Stimulated activated CD4-positive, alpha-beta T cell treated with anti-CD3 and anti-CD28 coated beads, Interleukin-1b, Interleukin-23, amount 100 ng/mL, for 1 hour (primary cell): ENCODE data around the gene SCUBE1.

Experiments used
- DNase-seq, 2 donors: peaks; one replicate each; pipeline ENCODE4 v3.0.0-alpha.2; 2020; ENCODE audit warnings: low read depth in 2 of 2

Gene SCUBE1

GRCh38 chr22:43236411-43237166 lies 106.6 kb downstream of the SCUBE1 start:
- DNase-seq = no peak

DNA sequence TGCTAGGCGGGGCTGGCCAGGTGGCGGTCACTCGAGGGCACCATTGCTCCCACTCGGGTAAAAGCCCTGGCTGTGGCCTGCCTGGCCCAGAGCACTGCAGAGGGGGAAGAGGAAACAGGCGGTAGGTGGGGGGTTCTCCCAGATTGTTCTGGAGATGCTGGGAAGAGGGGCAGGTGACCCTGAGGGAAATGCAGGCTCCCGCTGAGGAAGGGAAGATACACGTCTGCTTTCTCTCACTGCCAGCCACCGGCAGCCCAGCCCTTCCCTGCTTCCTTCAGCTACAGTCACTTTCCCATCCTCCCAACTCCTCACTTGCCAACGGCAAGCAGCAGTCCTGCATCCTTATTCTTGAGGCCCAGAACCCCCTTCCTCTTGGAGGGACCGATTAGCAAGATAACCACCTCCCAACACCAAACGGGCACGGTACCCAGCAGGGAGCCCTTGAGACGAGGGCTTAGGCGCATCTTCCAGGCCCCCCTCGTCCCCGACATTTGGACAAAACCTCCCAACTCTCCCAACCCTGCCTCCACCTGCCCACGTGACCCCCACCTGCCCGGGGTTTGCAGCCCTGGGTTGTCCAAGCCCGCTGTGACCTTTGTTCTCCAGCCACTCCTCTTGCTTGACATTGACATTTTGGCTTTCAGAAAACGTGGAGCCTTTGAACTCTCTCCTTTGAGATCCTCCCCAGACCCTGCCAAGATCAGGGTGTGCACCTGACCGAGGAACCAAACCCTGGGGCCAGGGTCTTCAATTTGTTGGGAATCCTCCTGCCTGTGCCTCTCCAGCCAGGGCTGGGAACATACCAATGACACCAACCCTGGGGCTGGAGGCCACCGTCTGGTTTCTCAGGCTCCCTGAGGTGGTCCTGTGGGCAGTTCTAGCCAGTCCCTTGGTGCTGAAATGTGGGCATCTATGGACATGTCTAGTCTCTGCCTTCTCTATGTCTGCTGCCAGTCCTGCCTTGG lies 107.4 kb downstream of the SCUBE1 start:
- no peak for DNase-seq

DNA sequence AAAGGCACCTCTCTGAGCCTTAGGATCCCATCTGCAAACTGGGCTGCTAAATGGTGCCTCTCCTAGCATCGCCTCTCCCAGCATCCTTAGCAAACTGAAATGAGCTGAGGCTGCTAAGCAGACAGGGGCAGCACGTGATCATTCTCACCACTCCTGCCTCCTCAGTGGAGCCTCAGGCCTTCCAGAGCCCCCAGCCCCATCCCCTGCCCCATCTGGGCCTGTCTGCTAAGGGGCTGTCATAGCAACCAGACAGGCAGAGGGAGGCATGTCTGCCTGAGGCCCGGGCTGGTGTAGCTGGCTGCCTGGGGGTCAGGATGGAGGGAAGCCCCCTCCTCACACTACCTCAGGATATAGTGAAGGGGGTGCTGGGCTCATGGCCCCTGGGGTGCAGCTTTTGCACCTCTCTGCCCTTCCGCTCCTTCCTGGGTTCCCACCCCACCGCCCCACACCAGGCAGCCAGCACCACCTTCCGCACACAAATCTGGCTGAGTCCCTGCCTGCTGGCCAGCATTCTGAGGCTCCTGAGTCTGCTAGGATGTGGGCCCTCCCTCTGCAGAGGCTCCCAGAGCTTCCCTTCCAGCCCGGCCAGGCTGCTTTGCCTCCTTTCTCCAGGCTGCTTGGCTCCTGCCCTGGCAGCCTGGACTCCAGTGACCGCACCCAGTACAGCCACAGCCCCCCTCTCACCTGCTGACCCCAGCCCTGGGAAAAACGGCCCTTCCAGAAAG lies 108.7 kb downstream of the SCUBE1 start:
- no peak for DNase-seq

DNA sequence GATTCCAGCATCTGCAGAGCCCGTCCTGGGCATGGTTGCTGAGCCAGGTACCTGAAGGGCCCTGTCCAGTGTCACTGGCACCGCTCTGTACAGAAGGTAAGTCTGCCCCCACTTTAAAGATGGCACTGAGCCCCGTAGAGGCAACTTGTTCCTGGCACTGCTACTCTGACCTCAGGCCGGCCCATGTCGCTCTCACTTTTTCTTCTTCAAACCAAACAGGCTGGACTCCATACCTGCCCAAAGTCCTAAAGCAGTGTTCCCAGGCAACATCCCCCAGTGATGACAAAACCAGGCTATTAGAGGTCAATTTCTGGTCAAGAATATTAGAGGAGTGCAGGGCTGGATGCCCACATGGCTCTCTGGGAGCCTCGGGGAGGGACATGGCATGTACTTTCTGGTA lies 109.6 kb downstream of the SCUBE1 start:
- DNase-seq = no peak

DNA sequence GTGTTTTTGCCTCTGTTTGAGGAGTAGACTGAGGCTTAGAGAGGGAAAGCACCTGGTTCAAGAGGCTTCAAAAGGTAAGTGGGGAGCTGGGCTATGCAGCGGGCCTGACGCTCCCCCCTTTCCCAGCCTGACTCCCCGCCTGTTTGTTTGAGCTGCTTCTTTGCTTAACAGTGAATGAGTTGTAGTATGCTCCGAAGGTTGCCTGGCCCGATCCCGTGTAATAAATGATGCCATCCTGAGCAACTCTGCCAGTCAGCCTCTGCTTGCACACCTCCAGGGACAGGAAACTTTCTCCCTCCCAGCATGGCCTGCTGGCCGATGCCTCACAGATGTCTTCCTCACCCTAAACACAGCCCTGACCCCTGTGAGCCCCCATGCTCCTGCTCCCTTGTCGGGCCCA lies 110.7 kb downstream of the SCUBE1 start:
- no peak for DNase-seq

- no peak for DNase-seq
These were observed 111.5 kb downstream of the SCUBE1 start for GRCh38 chr22:43231724-43232034.

DNA sequence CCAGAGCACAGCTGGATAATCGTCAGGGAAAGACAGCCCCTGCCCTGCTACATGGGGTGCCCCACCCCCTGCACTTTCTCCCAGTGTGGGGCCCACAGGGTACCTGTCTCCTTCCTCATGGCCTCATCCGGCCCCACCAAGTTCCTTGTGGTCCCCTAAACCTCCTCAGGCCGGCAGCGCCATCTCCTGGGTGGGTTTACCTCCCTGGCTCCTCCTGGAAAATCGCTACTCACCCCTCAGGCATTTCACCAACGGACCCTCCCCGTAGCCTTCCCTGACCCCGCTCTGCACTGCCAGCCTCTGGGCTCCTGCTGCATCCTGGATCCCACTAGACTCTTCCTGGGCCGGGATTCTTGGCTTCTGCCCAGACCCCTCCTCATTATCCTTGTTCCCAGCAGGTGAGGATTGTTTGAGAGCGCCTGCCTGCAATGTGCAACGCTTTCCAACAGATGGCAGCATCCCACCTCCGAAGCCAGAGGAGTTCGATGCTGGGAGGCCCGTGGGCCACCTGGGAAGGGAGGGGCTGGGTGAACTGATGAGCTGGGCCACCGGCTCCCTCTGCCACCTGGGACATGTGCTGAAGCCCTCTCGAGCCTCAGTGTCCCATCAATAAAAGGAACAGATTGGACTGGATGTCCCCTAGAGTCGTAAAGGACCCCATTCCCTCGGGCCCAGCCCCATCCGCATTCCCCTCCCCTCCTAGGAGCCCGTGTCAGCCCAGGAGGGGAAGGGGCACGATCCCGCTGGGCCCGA lies 112.0 kb downstream of the SCUBE1 start:
- DNase-seq = peak; percentile 11 to 50

DNA sequence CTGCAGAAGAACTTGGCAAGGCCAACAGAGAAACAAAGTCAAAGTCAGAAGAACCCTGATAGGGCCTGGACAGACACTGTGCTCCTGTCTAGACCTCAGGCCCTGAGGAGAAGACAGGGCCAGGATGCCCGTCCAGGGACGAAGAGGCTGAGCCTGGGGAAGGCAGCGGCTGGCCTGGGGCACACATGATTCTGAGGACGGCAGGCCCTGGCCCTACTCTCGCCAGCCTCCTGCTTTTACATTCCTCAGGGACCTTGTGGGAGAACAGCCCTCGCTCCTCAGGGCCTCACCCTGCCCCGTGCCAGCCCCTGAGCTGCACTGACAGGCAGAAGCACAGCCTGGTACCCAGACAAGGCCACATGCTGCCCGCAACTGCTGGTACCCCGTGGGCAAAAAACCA lies 112.6 kb downstream of the SCUBE1 start:
- DNase-seq = no peak

DNA sequence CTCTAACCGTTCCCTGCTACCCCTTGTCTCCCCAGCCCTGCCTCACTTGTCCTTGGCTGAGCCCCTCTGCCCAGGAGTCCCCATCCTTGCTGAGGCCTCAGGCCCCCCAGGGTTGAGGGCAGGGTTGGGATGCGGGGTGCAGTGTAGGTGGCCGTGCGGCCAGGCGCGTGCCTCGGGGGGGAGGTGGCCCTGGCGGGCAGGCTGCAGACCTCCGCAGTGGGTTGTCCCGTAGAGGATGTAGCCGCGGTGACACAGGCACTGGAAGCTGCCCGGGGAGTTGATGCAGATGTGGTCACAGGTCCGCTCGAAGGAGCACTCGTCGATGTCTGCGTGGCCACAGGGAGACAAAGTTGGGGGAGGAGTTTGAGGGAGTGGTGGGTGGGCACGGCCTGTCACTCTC lies 114.3 kb downstream of the SCUBE1 start:
- no peak for DNase-seq

- DNase-seq = no peak
These were observed 114.8 kb downstream of the SCUBE1 start for GRCh38 chr22:43228330-43228729.

GRCh38 chr22:43227239-43227630 lies 115.9 kb downstream of the SCUBE1 start:
- DNase-seq = no peak

DNA sequence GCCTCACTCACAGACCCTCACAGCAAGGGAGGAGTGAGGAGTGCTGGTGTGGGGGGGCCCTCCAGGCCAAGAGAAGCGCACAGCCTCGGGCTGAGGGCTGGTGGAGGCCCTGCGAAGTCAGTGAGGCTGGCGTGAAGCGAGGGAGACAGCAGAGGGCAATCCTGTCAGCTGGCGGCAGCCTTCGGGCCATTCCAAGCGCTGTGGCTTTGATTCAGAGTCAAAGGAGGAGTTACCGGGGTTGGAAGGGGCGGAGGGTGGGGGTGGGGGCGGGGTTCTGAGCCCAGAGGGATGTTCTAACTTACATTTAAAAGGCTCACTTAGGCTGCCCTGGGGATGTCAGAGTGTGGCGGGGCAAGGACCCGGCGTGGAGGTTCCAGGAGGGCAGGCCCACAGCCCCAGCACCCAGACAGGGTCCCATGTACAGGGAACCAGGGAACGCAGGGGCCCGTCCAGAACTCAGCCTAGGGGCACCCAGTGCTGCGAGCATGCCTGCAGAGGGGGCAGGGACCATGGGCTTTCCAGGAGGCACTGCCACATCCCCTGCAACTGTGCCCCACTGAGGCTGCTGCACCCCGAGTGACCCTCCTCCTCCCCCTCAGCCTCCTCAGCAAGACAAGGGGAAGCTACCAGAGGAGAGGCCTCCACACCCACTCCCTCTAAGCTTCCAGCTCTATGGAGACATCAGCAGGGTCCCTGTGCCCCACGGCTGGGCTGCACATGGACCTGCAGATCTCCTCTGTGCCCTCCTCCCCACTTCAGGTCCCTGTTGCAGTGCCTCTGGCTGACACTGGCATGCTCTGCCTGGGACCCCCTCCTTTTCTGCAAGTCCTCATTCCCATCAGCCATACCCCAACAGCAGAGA lies 116.6 kb downstream of the SCUBE1 start:
- no peak for DNase-seq

GRCh38 chr22:43225609-43226008 lies 117.6 kb downstream of the SCUBE1 start:
- DNase-seq = no peak

- no peak for DNase-seq
These were observed 120.2 kb downstream of the SCUBE1 start for GRCh38 chr22:43222987-43223386.

DNA sequence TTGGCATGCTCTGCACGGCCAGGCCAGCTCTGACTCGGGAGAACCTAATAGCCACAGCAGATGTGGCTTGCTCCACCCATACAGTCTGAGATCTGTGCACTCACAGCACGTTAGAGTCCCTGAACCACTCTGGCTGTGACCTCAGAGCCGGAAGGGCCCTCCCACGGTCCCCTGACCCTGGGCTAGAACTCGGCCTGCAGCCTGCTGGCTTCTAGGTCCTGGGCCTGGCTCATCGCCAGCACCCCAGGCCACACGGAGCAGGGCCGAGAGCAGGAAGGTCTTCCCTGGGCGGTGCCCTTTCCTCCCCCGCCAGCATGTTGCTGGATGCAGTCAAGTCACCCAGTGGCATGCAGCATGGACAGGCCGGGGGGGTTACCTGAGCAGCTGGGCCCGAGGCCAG lies 120.9 kb downstream of the SCUBE1 start:
- no peak for DNase-seq

- DNase-seq = no peak
These were observed 122.4 kb downstream of the SCUBE1 start for GRCh38 chr22:43220625-43221380.

DNA sequence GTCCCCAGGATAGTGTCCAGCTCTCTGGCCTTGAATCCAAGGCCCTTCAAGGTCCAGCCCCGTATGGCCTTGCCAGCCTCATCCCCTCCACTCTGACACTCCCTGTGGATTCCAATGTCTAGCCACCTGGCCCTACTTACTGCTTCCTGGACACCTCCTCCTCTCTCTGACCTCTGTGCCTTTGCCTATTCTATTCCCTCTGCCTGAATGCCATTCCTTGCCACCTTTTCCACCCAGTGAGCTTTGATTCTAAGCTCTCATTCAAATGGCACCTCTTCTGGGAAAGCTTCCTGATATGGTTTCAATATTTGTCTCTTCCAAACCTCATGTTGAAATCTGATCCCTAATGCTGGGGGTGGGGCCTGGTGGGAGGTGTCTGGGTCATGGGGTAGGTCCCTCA lies 124.4 kb downstream of the SCUBE1 start:
- DNase-seq = no peak

- DNase-seq = no peak
These were observed 125.7 kb downstream of the SCUBE1 start for GRCh38 chr22:43217285-43218030.

GRCh38 chr22:43216738-43217137 lies 126.4 kb downstream of the SCUBE1 start:
- DNase-seq = no peak
